SK-N-SH treated with all-trans-retinoic acid at 6 μM for 48 hours (cell line): ENCODE measurements around the gene TAF4B.

ENCODE experiments used
- ATAC-seq: fragments of 200-7000 bp; cut with Tn5 transposase; 3 replicates; pipeline ENCODE4 v1.9.1; 2020; ENCODE audit warnings: mild to moderate bottlenecking, moderate library complexity
- ARNTL ChIP-seq: fragments of 450-650 bp; formaldehyde crosslinking; IDR thresholded peaks from 2 replicates; pipeline ENCODE4 v1.5.0; 2020; ENCODE audit warnings: low read depth, mild to moderate bottlenecking, moderate library complexity, borderline replicate concordance
- BACH2 ChIP-seq: fragments of 250-450 bp; sonication (Bioruptor Pico); IDR thresholded peaks from 2 replicates; pipeline ENCODE4 v1.9.0; 2021; ENCODE audit warnings: mild to moderate bottlenecking, borderline replicate concordance
- CSDC2 ChIP-seq: fragments of 250-450 bp; sonication (Bioruptor Pico); IDR thresholded peaks from 2 replicates; pipeline ENCODE4 v1.5.0; 2020; ENCODE audit warnings: mild to moderate bottlenecking, moderate library complexity
- ESRRG ChIP-seq: fragments of 250-450 bp; sonication (Bioruptor Pico); IDR thresholded peaks from 2 replicates; pipeline ENCODE4 v1.6.1; 2021; ENCODE audit warnings: mild to moderate bottlenecking
- ISL1 ChIP-seq: fragments of 250-450 bp; sonication (Bioruptor Pico); IDR thresholded peaks from 2 replicates; pipeline ENCODE4 v2.1.2; 2022; ENCODE audit warnings: mild to moderate bottlenecking, moderate library complexity
- OSR1 ChIP-seq: fragments of 250-450 bp; sonication (Bioruptor Pico); IDR thresholded peaks from 2 replicates; pipeline ENCODE4 v1.8.0; 2022; ENCODE audit warnings: moderate library complexity, mild to moderate bottlenecking, inconsistent platforms
- PPARA ChIP-seq: fragments of 250-450 bp; sonication (Bioruptor Pico); IDR thresholded peaks from 2 replicates; pipeline ENCODE4 v1.5.0; 2020; ENCODE audit warnings: mild to moderate bottlenecking, borderline replicate concordance
- RARB ChIP-seq: fragments of 250-450 bp; sonication (Bioruptor Pico); IDR thresholded peaks from 2 replicates; pipeline ENCODE4 v1.8.0; 2021; ENCODE audit warnings: mild to moderate bottlenecking, moderate library complexity
- SNAI2 ChIP-seq: fragments of 250-450 bp; sonication (Bioruptor Pico); IDR thresholded peaks from 2 replicates; pipeline ENCODE4 v1.5.0; 2020; ENCODE audit warnings: mild to moderate bottlenecking, moderate library complexity
- TCF4 ChIP-seq: fragments of 250-450 bp; sonication (Bioruptor Pico); IDR thresholded peaks from 2 replicates; pipeline ENCODE4 v1.8.0; 2021; ENCODE audit warnings: mild to moderate bottlenecking, moderate library complexity, borderline replicate concordance
- TOX ChIP-seq: fragments of 250-450 bp; sonication (Bioruptor Pico); IDR thresholded peaks from 2 replicates; pipeline ENCODE4 v1.8.0; 2021; ENCODE audit warnings: mild to moderate bottlenecking, moderate library complexity, borderline replicate concordance
- TSHZ2 ChIP-seq: fragments of 250-450 bp; sonication (Bioruptor Pico); IDR thresholded peaks from 2 replicates; pipeline ENCODE4 v1.5.0; 2020; ENCODE audit warnings: mild to moderate bottlenecking, moderate library complexity
- ZC3H10 ChIP-seq: fragments of 250-450 bp; sonication (Bioruptor Pico); IDR thresholded peaks from 2 replicates; pipeline ENCODE4 v1.5.1; 2021; ENCODE audit warnings: mild to moderate bottlenecking, moderate library complexity
- ZFP3 ChIP-seq: fragments of 250-450 bp; sonication (Bioruptor Pico); IDR thresholded peaks from 2 replicates; pipeline ENCODE4 v1.5.0; 2020; ENCODE audit warnings: mild to moderate bottlenecking, moderate library complexity
- ZFP30 ChIP-seq: fragments of 450-650 bp; formaldehyde crosslinking; IDR thresholded peaks from 2 replicates; pipeline ENCODE4 v1.5.0; 2022; ENCODE audit warnings: mild to moderate bottlenecking, moderate library complexity
- ZNF565 ChIP-seq: fragments of 450-650 bp; formaldehyde crosslinking; conservative IDR thresholded peaks from 2 replicates; pipeline ENCODE4 v1.5.0; 2020; ENCODE audit warnings: low read depth, mild to moderate bottlenecking, moderate library complexity
- ZNF70 ChIP-seq: fragments of 450-650 bp; formaldehyde crosslinking; IDR thresholded peaks from 2 replicates; pipeline ENCODE4 v1.5.0; 2020; ENCODE audit warnings: mild to moderate bottlenecking, moderate library complexity
- ZNF8 ChIP-seq: fragments of 450-650 bp; formaldehyde crosslinking; IDR thresholded peaks from 2 replicates; pipeline ENCODE4 v1.5.0; 2020; ENCODE audit warnings: mild to moderate bottlenecking, moderate library complexity
- TF ChIP-seq, protein P1 (sequence below): fragments of 250-450 bp; sonication (Bioruptor Pico); IDR thresholded peaks from 2 replicates; pipeline ENCODE4 v1.5.1; 2020; ENCODE audit warnings: low read depth, mild to moderate bottlenecking, moderate library complexity
- TF ChIP-seq, protein P2 (sequence below): fragments of 250-450 bp; sonication (Bioruptor Pico); IDR thresholded peaks from 2 replicates; pipeline ENCODE4 v1.5.1; 2021; ENCODE audit warnings: mild to moderate bottlenecking, moderate library complexity
- TF ChIP-seq, protein P3 (sequence below): fragments of 250-450 bp; sonication (Bioruptor Pico); IDR thresholded peaks from 2 replicates; pipeline ENCODE4 v1.8.0; 2021; ENCODE audit warnings: low read depth, mild to moderate bottlenecking, moderate library complexity, borderline replicate concordance
- TF ChIP-seq, protein P4 (sequence below): fragments of 250-450 bp; sonication (Bioruptor Pico); IDR thresholded peaks from 2 replicates; pipeline ENCODE4 v1.8.0; 2020; ENCODE audit warnings: mild to moderate bottlenecking, moderate library complexity, borderline replicate concordance

The TAF4B gene

DNA sequence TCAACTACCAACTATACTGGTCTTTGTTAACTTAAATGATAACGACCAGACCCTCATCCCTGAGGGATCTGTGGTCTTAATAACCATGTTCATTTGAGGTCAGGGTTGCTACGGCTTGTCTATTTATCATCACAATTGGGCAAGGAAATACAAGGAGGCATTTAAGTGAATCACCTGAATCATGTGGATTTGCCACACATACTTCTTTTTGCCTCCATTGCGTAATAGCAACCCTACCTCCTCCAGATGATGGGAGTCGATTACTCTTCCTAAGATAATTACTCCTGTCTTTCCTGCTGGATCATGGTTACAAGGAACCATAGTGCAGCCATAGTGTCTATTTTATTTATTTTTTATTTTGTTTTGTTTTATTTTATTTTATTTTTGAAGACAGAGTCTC lies 42.2 kb downstream of the TAF4B start:
- TF ChIP-seq ESRRG (CRISPR knock-in tag): no peak
- TF ChIP-seq ISL1 (CRISPR knock-in tag): no peak
- TF ChIP-seq ZC3H10 (CRISPR knock-in tag): no peak
- TF ChIP-seq, protein P1, sequence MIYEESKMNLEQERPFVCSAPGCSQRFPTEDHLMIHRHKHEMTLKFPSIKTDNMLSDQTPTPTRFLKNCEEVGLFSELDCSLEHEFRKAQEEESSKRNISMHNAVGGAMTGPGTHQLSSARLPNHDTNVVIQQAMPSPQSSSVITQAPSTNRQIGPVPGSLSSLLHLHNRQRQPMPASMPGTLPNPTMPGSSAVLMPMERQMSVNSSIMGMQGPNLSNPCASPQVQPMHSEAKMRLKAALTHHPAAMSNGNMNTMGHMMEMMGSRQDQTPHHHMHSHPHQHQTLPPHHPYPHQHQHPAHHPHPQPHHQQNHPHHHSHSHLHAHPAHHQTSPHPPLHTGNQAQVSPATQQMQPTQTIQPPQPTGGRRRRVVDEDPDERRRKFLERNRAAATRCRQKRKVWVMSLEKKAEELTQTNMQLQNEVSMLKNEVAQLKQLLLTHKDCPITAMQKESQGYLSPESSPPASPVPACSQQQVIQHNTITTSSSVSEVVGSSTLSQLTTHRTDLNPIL (CRISPR knock-in tag): no peak
- TF ChIP-seq ZFP3 (CRISPR knock-in tag): no peak
- TF ChIP-seq ZNF565: no peak
- TF ChIP-seq ZFP30 (CRISPR knock-in tag): no peak
- no peak for TF ChIP-seq BACH2 (CRISPR knock-in tag)
- TF ChIP-seq, protein P2, sequence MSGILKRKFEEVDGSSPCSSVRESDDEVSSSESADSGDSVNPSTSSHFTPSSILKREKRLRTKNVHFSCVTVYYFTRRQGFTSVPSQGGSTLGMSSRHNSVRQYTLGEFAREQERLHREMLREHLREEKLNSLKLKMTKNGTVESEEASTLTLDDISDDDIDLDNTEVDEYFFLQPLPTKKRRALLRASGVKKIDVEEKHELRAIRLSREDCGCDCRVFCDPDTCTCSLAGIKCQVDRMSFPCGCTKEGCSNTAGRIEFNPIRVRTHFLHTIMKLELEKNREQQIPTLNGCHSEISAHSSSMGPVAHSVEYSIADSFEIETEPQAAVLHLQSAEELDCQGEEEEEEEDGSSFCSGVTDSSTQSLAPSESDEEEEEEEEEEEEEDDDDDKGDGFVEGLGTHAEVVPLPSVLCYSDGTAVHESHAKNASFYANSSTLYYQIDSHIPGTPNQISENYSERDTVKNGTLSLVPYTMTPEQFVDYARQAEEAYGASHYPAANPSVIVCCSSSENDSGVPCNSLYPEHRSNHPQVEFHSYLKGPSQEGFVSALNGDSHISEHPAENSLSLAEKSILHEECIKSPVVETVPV (CRISPR knock-in tag): no peak
- no peak for TF ChIP-seq PPARA (CRISPR knock-in tag)
- no peak for TF ChIP-seq TOX
- ATAC-seq: no peak

DNA sequence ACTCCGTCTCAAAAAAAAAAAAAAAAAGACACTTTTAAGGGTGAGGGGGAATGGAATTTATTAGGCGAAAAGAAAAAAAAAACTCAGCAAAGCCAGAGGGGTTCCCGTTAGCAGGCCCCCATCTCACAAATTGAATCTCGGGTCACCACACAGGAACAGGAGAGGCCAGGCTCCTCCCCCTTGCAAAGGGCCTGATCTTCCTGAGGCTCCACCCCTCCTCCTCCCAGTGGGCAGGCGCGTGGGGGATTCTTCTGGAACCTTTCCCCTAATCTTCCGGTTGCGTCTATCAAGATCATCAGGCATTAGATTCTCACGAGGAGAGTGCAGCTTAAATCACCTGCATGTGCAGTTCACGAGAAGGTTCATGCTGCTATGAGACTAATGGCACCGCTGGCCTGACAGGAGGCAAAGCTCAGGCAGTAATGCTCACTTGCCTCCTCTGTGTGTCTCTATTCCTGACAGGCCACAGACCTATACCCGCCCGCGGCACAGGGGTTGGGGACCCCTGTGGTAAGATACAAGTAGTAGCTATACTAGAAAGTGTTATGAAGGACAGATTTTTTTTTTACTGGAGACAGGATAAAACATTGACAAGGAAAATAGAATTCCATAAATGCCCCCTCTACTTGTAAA lies 45.8 kb downstream of the TAF4B start:
- ATAC-seq: no peak
- TF ChIP-seq SNAI2 (CRISPR knock-in tag): no peak
- TF ChIP-seq ZNF8 (CRISPR knock-in tag): no peak
- TF ChIP-seq ESRRG (CRISPR knock-in tag): no peak
- TF ChIP-seq CSDC2: no peak
- no peak for TF ChIP-seq ARNTL (CRISPR knock-in tag)
- TF ChIP-seq TCF4: no peak
- TF ChIP-seq, protein P1 (CRISPR knock-in tag): no peak
- TF ChIP-seq ZNF70: no peak
- no peak for TF ChIP-seq BACH2 (CRISPR knock-in tag)
- no peak for TF ChIP-seq RARB (CRISPR knock-in tag)
- no peak for TF ChIP-seq ZNF565
- TF ChIP-seq ZC3H10 (CRISPR knock-in tag): no peak
- TF ChIP-seq, protein P3, sequence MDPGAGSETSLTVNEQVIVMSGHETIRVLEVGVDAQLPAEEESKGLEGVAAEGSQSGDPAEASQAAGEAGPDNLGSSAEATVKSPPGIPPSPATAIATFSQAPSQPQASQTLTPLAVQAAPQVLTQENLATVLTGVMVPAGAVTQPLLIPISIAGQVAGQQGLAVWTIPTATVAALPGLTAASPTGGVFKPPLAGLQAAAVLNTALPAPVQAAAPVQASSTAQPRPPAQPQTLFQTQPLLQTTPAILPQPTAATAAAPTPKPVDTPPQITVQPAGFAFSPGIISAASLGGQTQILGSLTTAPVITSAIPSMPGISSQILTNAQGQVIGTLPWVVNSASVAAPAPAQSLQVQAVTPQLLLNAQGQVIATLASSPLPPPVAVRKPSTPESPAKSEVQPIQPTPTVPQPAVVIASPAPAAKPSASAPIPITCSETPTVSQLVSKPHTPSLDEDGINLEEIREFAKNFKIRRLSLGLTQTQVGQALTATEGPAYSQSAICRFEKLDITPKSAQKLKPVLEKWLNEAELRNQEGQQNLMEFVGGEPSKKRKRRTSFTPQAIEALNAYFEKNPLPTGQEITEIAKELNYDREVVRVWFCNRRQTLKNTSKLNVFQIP (CRISPR knock-in tag): no peak
- TF ChIP-seq, protein P4, sequence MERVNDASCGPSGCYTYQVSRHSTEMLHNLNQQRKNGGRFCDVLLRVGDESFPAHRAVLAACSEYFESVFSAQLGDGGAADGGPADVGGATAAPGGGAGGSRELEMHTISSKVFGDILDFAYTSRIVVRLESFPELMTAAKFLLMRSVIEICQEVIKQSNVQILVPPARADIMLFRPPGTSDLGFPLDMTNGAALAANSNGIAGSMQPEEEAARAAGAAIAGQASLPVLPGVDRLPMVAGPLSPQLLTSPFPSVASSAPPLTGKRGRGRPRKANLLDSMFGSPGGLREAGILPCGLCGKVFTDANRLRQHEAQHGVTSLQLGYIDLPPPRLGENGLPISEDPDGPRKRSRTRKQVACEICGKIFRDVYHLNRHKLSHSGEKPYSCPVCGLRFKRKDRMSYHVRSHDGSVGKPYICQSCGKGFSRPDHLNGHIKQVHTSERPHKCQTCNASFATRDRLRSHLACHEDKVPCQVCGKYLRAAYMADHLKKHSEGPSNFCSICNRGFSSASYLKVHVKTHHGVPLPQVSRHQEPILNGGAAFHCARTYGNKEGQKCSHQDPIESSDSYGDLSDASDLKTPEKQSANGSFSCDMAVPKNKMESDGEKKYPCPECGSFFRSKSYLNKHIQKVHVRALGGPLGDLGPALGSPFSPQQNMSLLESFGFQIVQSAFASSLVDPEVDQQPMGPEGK (CRISPR knock-in tag): no peak
- no peak for TF ChIP-seq OSR1 (CRISPR knock-in tag)

GRCh38 chr18:26277374-26277773 lies 51.1 kb downstream of the TAF4B start:
- peak; percentile 58; the same call in 1 of the 2 replicates for TF ChIP-seq TSHZ2
- TF ChIP-seq TCF4: peak; percentile 77
- no peak for TF ChIP-seq ISL1 (CRISPR knock-in tag)
- TF ChIP-seq TOX: no peak
- TF ChIP-seq ARNTL (CRISPR knock-in tag): no peak
- no peak for TF ChIP-seq ZNF70
- no peak for ATAC-seq
